ENCODE results near the gene P2RX5. TPM values are rescaled to one million over a fixed set of nuclear protein-coding genes. Genes with fewer than 3 reads are reported as not detected.
A peak's percentile ranks its signal among the peaks of the same experiment; 100 is the strongest.
"Not testable (repeated sequence)": the region's sequence is repeated elsewhere in the genome, so short reads cannot be mapped to it uniquely, and the experiment has no call there.

P2RX5 gene
- total RNA-seq, 1 donor from 2014 or later = 6.6 TPM

- H3K36me3 Mint-ChIP-seq (ENCODE audit: unreplicated experiment) = no peaks in the 10 kb centered on the region
- no peak for TF ChIP-seq CTCF (IDR thresholded peaks at IDR 0.05; ENCODE audit: partially characterized antibody, unreplicated experiment)
- peaks cover 2% of the 10 kb centered on the region for H3K9me3 Mint-ChIP-seq (ENCODE audit: unreplicated experiment)
Measured at GRCh38 chr17:3729881-3730280, 33.9 kb upstream of the P2RX5 start.

GRCh38 chr17:3728099-3728498, 32.1 kb upstream of the P2RX5 start:
- H3K9me3 Mint-ChIP-seq (ENCODE audit: unreplicated experiment); H3K4me1 Mint-ChIP-seq (ENCODE audit: low read depth, unreplicated experiment); H3K4me3 Mint-ChIP-seq (ENCODE audit: unreplicated experiment); H3K36me3 Mint-ChIP-seq (ENCODE audit: unreplicated experiment); DNase-seq; H3K27ac Mint-ChIP-seq (ENCODE audit: unreplicated experiment); H3K27me3 Mint-ChIP-seq (ENCODE audit: unreplicated experiment): not testable (repeated sequence)

More at GRCh38 chr17:3729881-3730280, 33.9 kb upstream of the P2RX5 start:
- peaks cover 3% of the 10 kb centered on the region for H3K4me1 Mint-ChIP-seq (ENCODE audit: low read depth, unreplicated experiment)
- no peak overlapping the region for H3K27ac Mint-ChIP-seq (ENCODE audit: unreplicated experiment)
- H3K27me3 Mint-ChIP-seq (ENCODE audit: unreplicated experiment) = no peaks in the 10 kb centered on the region
- no peak for DNase-seq
- no peak overlapping the region for H3K4me3 Mint-ChIP-seq (ENCODE audit: unreplicated experiment)

GRCh38 chr17:3727041-3727440, 31.1 kb upstream of the P2RX5 start:
- peaks cover 2% of the 10 kb centered on the region for H3K27me3 Mint-ChIP-seq (ENCODE audit: unreplicated experiment)
- no peak overlapping the region for H3K27ac Mint-ChIP-seq (ENCODE audit: unreplicated experiment)
- no peak overlapping the region for H3K4me3 Mint-ChIP-seq (ENCODE audit: unreplicated experiment)
- TF ChIP-seq CTCF (IDR thresholded peaks at IDR 0.05; ENCODE audit: partially characterized antibody, unreplicated experiment) = no peak
- H3K4me1 Mint-ChIP-seq (ENCODE audit: low read depth, unreplicated experiment) = peaks cover 11% of the 10 kb centered on the region
- H3K36me3 Mint-ChIP-seq (ENCODE audit: unreplicated experiment) = no peaks in the 10 kb centered on the region
- peaks cover 6% of the 10 kb centered on the region for H3K9me3 Mint-ChIP-seq (ENCODE audit: unreplicated experiment)
- no peak for DNase-seq

- Mint-ChIP-seq H3K4me3 (ENCODE audit: unreplicated experiment) (peak overlapping the region; percentile 87), H3K4me1 (ENCODE audit: low read depth, unreplicated experiment) (peaks cover 11% of the 10 kb centered on the region), H3K27ac (ENCODE audit: unreplicated experiment) (peak overlapping the region; percentile 48), H3K36me3 (ENCODE audit: unreplicated experiment) (no peaks in the 10 kb centered on the region), H3K9me3 (ENCODE audit: unreplicated experiment) (peaks cover 6% of the 10 kb centered on the region), H3K27me3 (ENCODE audit: unreplicated experiment) (peaks cover 2% of the 10 kb centered on the region)
- no peak for TF ChIP-seq CTCF (IDR thresholded peaks at IDR 0.05; ENCODE audit: partially characterized antibody, unreplicated experiment)
- DNase-seq = peak; percentile 43
Measured at GRCh38 chr17:3724378-3725077, 28.6 kb upstream of the P2RX5 start.

- Mint-ChIP-seq H3K4me1 (ENCODE audit: low read depth, unreplicated experiment) (peaks cover 11% of the 10 kb centered on the region), H3K9me3 (ENCODE audit: unreplicated experiment) (peaks cover 6% of the 10 kb centered on the region), H3K27ac (ENCODE audit: unreplicated experiment) (peak within 1 kb of the TSS; percentile 88), H3K36me3 (ENCODE audit: unreplicated experiment) (no peaks in the 10 kb centered on the region), H3K4me3 (ENCODE audit: unreplicated experiment) (peak within 1 kb of the TSS; percentile 95), H3K27me3 (ENCODE audit: unreplicated experiment) (peaks cover 2% of the 10 kb centered on the region)
- TF ChIP-seq CTCF (IDR thresholded peaks at IDR 0.05; ENCODE audit: partially characterized antibody, unreplicated experiment) = peak; percentile 41
- peak; percentile 94 for DNase-seq
Measured at GRCh38 chr17:3723556-3724377, 27.8 kb upstream of the P2RX5 start, which contains the start of gene HASPIN. TSS of gene HASPIN (plus strand) at chr17:3723903. CDS start at chr17:3723936, 33 bp downstream.

Data from glutamatergic neuron (in vitro differentiated cells).